ENCODE results near the gene NDOR1. TPM values are rescaled to one million over a fixed set of nuclear protein-coding genes. Genes with fewer than 3 reads are reported as not detected.

The NDOR1 gene
- total RNA-seq, 1 donor from 2014 or later = 28.0 TPM

- Mint-ChIP-seq H3K9me3 (no peaks in the 10 kb centered on the region), H3K4me1 (ENCODE audit: unreplicated experiment) (peaks cover 26% of the 10 kb centered on the region), H3K27me3 (peaks cover 4% of the 10 kb centered on the region), H3K4me3 (peak overlapping the region; percentile 34), H3K36me3 (peaks cover 17% of the 10 kb centered on the region), H3K27ac (peak overlapping the region; percentile 51)
- no peak for TF ChIP-seq CTCF (conservative IDR thresholded peaks at IDR 0.05)
- DNase-seq (ENCODE audit: extremely low spot score, unreplicated experiment) = no peak
Measured at GRCh38 chr9:137244486-137245449, 39.3 kb downstream of the NDOR1 start.

GRCh38 chr9:137245450-137246421 is 40.2 kb downstream of the NDOR1 start:
- Mint-ChIP-seq H3K27ac (no peak overlapping the region), H3K27me3 (peaks cover 4% of the 10 kb centered on the region), H3K9me3 (no peaks in the 10 kb centered on the region), H3K4me1 (ENCODE audit: unreplicated experiment) (peaks cover 26% of the 10 kb centered on the region), H3K36me3 (peaks cover 17% of the 10 kb centered on the region), H3K4me3 (peak overlapping the region; percentile 34)
- no peak for DNase-seq (ENCODE audit: extremely low spot score, unreplicated experiment)
- no peak for TF ChIP-seq CTCF (conservative IDR thresholded peaks at IDR 0.05)

GRCh38 chr9:137247135-137247915 is 41.8 kb downstream of the NDOR1 start:
- no peak for TF ChIP-seq CTCF (conservative IDR thresholded peaks at IDR 0.05)
- Mint-ChIP-seq H3K27ac (no peak overlapping the region), H3K4me3 (no peak overlapping the region), H3K27me3 (no peaks in the 10 kb centered on the region), H3K9me3 (no peaks in the 10 kb centered on the region), H3K36me3 (peaks cover 11% of the 10 kb centered on the region), H3K4me1 (ENCODE audit: unreplicated experiment) (peaks cover 20% of the 10 kb centered on the region)
- no peak for DNase-seq (ENCODE audit: extremely low spot score, unreplicated experiment)

GRCh38 chr9:137247916-137248175 is 42.3 kb downstream of the NDOR1 start:
- Mint-ChIP-seq H3K36me3 (peaks cover 5% of the 10 kb centered on the region), H3K9me3 (no peaks in the 10 kb centered on the region), H3K27me3 (no peaks in the 10 kb centered on the region), H3K27ac (no peak overlapping the region), H3K4me1 (ENCODE audit: unreplicated experiment) (peaks cover 15% of the 10 kb centered on the region), H3K4me3 (no peak overlapping the region)
- no peak for TF ChIP-seq CTCF (conservative IDR thresholded peaks at IDR 0.05)
- DNase-seq (ENCODE audit: extremely low spot score, unreplicated experiment) = no peak

Measured in type B pancreatic cell (in vitro differentiated cells).